OCI-LY7 (cell line): ENCODE data around the gene THSD7B.

Source experiments
- EZH2phosphoT487 ChIP-seq: fragments of 200-600 bp; sonication (generic); IDR thresholded peaks from 2 replicates; pipeline ENCODE4 v1.6.1; 2018; ENCODE audit warnings: low read depth, borderline replicate concordance, mild to moderate bottlenecking, mixed run types, antibody characterized with exemption, low read length, moderate library complexity, mixed read lengths
- TF ChIP-seq, protein P1 (sequence below): fragments of 200-600 bp; sonication (generic); conservative IDR thresholded peaks from 2 replicates; pipeline ENCODE4 v1.5.1; 2014; ENCODE audit warnings: mild to moderate bottlenecking, antibody characterized with exemption, low read length, moderate library complexity, mixed read lengths

DNA sequence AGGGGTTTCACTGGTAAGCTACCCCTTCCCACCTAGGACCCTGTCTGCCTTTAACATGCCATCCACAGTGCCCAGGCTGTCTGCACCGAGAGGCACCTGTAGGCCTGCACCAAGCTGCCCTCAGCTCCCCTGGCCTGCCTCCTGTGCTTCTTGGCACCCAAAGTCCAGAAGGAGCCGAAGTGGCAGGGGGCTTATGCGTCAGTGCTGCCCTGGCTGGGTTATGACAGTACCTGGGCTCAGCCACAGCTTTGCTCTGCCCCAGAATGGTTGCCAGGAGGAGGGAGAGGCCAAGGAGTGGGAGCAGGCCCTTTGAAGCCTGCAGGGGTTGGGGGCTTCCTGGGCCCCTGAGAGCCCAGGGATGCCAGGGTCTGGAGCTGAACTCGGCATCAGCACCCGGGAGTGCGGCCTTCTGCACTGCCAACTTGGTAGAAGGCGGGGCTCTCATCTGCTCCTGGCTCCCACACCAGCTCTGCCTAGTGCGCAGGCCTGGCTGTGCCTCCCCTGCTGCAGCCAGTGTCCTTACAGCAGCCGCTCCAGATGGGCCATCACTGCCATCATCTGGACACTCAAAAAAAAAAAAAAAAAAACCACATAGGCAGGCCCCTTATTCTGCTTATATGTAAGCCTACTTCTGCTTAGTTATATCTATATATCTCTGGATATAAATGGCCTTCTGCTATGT, 155.4 kb downstream of the THSD7B start:
- TF ChIP-seq, protein P1, sequence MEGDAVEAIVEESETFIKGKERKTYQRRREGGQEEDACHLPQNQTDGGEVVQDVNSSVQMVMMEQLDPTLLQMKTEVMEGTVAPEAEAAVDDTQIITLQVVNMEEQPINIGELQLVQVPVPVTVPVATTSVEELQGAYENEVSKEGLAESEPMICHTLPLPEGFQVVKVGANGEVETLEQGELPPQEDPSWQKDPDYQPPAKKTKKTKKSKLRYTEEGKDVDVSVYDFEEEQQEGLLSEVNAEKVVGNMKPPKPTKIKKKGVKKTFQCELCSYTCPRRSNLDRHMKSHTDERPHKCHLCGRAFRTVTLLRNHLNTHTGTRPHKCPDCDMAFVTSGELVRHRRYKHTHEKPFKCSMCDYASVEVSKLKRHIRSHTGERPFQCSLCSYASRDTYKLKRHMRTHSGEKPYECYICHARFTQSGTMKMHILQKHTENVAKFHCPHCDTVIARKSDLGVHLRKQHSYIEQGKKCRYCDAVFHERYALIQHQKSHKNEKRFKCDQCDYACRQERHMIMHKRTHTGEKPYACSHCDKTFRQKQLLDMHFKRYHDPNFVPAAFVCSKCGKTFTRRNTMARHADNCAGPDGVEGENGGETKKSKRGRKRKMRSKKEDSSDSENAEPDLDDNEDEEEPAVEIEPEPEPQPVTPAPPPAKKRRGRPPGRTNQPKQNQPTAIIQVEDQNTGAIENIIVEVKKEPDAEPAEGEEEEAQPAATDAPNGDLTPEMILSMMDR: no peak
- no peak for TF ChIP-seq EZH2phosphoT487
